Stimulated activated CD4-positive, alpha-beta T cell treated with anti-CD3 and anti-CD28 coated beads, Interleukin-15, amount 100 ng/mL, for 24 hours (primary cell): ENCODE measurements around the gene E4F1.
"Not testable (repeated sequence)": the region's sequence is repeated elsewhere in the genome, so short reads cannot be mapped to it uniquely, and the experiment has no call there.

ENCODE experiments used
- DNase-seq: peaks from one replicate; pipeline ENCODE4 v3.0.0-alpha.2; 2020

E4F1 gene

GRCh38 chr16:2232094-2232990 lies 9.0 kb downstream of the E4F1 start:
- no peak for DNase-seq

DNA sequence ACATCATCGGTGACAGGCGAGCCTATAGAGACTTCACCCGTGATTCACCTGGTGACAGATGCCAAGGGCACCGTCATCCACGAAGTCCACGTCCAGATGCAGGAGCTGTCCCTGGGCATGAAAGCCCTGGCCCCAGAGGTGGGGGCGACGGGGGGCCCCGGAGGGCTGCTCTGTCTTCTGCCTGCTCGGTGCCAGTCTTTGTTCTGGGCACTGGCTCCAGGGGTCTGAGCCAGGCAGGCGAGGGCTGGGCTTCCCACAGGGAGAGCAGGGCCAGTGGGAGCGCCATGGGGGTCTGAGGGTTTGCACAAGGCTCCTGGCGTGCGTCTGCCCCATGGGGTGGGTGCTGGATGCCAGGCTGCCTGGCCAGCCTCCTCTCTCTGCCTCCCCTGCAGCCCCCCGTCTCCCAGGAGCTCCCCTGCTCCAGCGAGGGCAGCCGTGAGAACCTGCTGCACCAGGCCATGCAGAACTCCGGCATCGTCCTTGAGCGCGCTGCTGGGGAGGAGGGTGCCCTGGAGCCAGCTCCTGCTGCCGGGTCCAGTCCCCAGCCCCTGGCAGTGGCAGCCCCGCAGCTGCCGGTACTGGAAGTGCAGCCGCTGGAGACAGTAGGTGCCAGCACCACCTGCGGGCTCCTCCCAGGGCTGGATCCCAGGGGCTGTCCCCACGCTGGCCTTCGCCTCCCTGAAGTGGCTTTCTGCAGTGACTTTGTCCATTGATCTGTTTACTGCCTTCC lies 9.8 kb downstream of the E4F1 start:
- no peak for DNase-seq

DNA sequence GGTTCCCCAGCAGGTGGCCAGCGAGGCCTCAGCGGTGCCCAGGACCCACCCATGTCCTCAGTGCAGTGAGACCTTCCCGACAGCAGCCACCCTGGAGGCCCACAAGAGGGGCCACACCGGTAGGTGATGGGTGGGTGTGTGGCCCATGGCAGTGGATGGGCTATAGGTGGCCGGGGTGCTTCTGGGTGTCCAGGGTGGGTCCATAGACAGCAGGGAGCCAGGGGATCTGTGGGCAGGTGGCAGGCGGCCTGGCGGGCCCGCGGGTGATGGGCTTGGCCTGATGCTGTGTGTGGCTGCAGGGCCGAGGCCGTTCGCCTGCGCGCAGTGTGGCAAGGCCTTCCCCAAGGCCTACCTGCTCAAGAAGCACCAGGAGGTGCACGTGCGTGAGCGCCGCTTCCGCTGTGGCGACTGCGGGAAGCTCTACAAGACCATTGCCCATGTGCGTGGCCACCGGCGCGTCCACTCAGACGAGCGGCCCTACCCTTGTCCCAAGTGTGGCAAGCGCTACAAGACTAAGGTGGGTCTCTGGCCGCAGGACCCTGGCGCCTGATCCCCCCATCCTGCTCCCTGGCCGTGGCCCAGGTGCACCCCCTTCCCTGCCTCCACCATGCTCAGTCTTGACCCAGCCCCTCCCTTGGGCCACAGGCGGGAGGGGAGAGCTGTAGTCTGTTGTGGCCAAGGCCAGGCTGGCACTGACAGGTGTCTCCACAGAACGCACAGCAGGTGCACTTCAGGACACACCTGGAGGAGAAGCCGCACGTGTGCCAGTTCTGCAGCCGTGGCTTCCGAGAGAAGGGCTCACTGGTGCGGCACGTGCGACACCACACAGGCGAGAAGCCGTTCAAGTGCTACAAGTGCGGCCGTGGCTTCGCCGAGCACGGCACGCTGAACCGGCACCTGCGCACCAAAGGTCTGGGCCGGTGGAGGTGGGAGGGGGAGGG lies 10.8 kb downstream of the E4F1 start:
- DNase-seq = no peak

DNA sequence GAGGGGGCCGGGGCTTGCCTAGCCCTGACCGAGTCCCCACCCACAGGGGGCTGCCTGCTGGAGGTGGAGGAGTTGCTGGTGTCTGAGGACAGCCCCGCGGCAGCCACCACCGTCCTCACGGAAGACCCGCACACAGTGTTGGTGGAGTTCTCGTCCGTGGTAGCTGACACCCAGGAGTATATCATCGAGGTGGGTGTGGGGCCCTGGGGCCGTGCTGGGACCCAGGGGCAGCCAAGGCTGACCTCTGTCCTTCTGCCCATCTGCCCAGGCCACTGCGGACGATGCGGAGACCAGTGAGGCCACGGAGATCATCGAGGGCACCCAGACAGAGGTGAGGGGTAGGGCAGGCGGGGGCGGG lies 11.4 kb downstream of the E4F1 start:
- no peak for DNase-seq

GRCh38 chr16:2235234-2235651 lies 11.9 kb downstream of the E4F1 start:
- no peak for DNase-seq

- DNase-seq = no peak
These were observed 12.4 kb downstream of the E4F1 start for GRCh38 chr16:2235695-2236336.

GRCh38 chr16:2236337-2237101 lies 13.1 kb downstream of the E4F1 start, which contains the start of gene DNASE1L2:
Gene DNASE1L2 (plus strand): TSS chr16:2236444. CDS start chr16:2236817, 373 bp downstream.
- DNase-seq = peak; percentile 37

GRCh38 chr16:2237102-2237482 lies 13.7 kb downstream of the E4F1 start:
- DNase-seq = no peak

DNA sequence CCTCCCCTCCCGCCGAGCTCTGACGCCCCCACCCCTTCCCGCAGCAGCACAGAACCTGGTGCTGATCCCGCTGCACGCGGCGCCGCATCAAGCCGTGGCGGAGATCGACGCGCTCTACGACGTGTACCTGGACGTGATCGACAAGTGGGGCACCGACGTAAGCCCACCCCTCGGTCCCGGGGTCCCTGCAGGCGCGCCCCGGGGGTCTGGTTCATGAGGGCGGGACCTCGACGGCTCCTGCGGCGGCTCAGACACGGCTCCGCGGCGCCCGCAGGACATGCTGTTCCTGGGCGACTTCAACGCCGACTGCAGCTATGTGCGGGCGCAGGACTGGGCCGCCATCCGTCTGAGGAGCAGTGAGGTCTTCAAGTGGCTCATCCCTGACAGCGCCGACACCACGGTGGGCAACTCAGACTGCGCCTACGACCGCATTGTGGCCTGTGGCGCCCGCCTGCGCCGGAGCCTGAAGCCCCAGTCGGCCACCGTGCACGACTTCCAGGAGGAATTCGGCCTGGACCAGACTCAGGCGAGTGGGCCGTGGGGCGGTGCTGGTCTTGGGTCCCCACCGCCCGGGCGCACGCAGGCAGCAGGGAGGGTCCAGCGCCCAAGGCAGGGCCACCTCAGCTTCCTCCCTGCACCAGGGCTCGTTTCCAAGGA lies 14.2 kb downstream of the E4F1 start:
- no peak for DNase-seq

DNA sequence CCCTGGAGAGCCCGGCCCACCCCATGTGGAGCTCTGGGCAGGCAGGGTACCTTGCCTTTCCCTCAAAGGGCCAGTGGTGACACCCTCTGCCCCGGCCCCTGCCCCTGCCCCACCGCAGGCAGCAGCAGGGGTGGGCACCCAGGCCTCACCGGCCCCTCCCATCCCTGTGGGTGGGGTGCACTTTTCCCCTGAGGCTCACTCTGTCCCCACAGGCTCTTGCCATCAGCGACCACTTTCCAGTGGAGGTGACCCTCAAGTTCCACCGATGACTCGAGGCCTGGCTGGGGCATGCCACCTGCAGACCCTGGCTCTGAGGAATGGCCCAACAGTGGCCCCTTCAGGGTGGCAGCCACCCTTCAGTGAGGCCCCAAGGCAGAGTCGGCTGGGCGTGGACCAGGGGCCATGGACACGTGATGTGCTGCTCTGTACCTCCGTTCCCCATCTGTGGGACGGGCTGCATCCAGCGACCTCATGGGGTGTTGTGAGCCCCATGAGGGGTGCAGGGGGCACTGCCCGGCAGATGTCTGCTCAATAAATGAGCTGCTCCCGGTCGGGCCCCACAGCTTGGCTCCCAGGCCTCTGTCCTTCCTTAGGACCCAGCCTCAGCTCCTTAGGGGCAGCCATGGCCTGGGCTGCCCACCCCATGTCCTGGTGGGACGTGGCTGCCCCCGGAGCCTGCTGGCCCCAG lies 14.9 kb downstream of the E4F1 start:
- DNase-seq = no peak

GRCh38 chr16:2238838-2239675 lies 15.7 kb downstream of the E4F1 start:
- no peak for DNase-seq

- DNase-seq = not testable (repeated sequence)
These were observed 16.9 kb downstream of the E4F1 start for GRCh38 chr16:2240331-2240730.

DNA sequence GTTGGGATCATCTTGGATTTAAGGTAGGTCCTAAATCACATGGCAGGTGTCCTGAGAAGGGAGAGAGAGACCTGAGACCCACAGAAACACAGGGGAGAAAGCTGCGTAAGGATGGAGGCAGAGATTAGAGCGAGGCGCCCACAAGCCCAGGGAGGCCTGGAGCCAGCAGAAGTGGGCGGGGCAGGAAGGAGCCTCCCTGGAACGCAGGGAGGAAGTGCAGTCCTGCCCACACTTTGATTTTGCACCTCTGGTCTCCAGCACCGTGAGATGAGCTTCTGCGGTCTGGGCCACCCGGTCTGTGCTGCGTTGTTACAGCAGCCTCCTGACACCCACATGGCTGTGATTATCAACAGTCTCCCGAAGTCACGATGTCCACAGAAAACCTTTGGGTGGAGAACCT lies 19.2 kb downstream of the E4F1 start:
- DNase-seq = no peak

DNA sequence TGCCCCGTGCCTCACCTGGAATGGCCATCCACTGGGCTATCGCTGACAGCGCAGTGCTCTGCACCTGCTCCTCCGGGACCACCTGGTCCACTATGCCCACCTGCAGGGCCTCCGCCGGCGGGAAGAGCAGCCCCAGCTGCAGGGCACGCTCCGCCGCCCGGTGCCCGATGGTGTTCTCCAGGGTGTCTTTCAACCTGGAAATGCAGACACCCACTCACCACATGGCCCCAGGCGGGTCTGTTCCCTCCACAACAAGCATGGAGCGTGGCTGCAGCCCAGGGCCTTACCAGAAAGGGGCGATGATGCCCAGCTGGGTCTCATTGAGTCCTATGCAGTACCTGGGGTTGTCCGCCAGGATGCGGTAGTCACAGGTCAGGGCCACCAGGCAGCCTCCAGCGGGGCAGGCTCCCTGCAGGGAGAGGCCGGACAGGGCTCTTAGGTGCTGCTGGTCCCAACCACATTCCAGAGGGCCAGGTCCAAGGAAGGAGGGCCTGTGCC lies 19.7 kb downstream of the E4F1 start:
- no peak for DNase-seq

DNA sequence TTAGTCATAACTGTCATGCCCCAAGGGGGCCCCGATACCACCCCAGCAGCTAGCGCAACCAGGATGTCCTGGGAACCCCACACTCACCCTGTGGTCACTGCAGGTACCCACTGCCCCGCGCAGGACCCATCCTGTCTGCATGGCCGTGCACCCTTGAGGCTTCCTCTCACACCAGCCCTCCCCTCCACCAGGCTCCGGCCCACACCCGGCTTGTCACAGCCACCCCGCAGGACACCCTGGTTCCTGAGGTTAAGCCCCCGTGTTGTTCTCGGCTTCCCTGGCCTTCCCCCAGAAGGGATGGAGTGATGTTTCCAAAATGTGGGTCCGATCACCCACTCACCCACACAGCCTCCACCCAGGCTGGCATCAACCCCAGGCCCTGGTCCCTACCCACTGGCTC lies 20.4 kb downstream of the E4F1 start:
- DNase-seq = no peak

DNA sequence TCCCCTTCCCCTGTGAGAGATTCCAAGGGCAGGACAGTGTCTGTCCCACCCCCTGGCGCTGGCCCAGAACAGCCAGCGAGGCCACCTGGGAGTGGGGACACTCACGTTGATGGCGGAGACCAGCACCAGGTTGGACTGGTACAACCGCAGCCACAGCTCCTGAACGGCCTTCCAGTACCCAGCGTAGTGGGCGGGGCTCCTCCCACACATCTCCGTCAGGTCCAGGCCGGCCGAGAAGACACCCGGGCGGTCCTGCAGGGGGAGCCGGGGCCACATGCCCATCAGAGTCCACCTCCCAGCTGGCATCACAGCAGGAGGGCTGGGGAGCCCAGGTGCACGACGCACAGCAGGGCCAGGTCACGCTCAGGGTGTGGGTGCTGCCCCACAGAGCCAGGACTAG lies 20.9 kb downstream of the E4F1 start:
- DNase-seq = no peak

DNA sequence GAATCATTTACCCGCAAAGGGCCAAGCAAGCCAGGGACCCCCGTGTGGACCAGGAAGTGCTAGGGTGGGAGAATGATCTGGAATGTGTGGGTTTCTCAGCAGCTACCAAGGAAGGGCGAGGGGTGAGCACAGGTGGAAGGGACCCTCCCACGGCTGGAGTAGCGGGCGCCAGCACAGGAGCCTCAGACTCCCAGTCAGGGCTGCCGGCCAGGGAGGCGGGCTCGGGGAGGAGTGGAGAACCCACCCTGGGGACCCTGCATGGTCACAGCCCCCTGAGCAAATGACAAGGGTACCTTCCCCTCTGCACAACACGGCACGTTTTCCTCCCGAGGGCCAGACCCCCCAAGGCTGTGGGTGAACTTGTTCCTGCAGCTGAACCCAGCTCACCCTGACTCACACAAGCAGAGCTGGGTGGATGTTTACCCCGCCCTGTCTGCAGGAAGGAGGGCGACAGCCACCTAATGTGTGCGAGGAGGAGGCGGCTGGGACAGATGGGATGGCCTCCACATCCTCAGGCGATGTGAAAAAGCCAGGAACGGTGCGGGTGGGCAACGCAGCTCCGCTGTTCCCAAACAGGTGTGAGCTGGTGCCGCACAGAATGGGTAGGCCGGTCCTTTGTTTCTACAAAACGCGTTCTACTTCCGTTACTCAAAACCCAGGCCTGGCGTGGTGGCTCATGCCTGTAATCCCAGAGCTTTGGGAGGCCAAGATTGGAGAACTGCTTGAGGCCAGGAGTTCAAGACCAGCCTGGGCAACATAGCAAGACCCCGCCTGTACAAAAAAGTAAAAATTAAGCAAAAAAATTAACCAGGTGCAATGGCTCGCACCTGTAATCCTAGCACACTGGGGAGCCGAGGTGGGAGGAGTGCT lies 21.8 kb downstream of the E4F1 start:
- no peak for DNase-seq

DNA sequence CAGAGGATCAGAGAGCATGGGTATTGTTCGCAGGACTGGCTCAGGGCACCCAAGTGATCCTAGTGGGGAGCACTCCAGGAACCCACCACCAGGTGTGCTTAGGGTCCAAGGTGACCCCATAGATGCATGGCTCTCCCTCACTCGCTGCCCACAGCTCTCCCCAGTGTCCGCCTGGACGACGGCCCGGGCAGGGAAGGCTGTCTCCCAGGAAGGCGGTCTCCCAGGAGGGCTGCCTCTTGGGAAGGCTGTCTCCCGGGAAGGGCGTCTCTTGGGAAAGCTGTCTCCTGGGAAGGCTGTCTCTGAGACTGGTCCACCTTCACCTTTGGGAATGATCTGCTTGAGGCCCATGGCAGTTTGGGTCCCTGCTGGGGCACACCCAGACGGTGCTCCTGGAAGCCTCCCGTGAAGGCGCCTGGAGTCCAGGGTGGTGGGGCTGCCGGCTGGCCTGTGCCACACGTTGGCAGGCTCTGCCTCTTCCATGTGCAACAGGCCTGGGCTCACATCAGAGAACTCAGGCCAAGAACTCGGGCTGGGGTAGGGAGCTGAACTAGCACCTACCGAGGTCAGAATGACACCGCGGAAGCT lies 23.0 kb downstream of the E4F1 start:
- DNase-seq = no peak
